C4-2B (cell line): ENCODE results near the gene BMPR1B.

Experiments
- H3K27ac ChIP-seq: fragments of 450-650 bp; 2 replicates; pipeline ENCODE4 v1.5.1; 2017
- CTCF ChIP-seq: fragments of 450-650 bp; conservative IDR thresholded peaks from 2 replicates; pipeline ENCODE4 v1.5.1; 2017; ENCODE audit warnings: mild to moderate bottlenecking
- ZFX ChIP-seq: fragments of 450-650 bp; IDR thresholded peaks from 2 replicates; pipeline ENCODE4 v1.6.1; 2017

The BMPR1B gene

GRCh38 chr4:94856030-94856429 lies 98.3 kb downstream of the BMPR1B start:
- TF ChIP-seq CTCF (no peak), ZFX (no peak)
- H3K27ac ChIP-seq: no peak overlapping the region

- TF ChIP-seq CTCF (no peak), ZFX (no peak)
Measured at GRCh38 chr4:94870146-94870545, 112.4 kb downstream of the BMPR1B start.

GRCh38 chr4:94871644-94872305 lies 114.0 kb downstream of the BMPR1B start:
- TF ChIP-seq ZFX (no peak), CTCF (no peak)
- H3K27ac ChIP-seq: no peak overlapping the region

More at GRCh38 chr4:94870146-94870545, 112.4 kb downstream of the BMPR1B start:
- no peak overlapping the region for H3K27ac ChIP-seq

- TF ChIP-seq ZFX: no peak
- no peak for TF ChIP-seq CTCF
Measured at GRCh38 chr4:94877973-94878372, 120.2 kb downstream of the BMPR1B start.

GRCh38 chr4:94880956-94881355 lies 123.2 kb downstream of the BMPR1B start:
- H3K27ac ChIP-seq: no peak overlapping the region
- TF ChIP-seq CTCF: no peak
- TF ChIP-seq ZFX: no peak

More at GRCh38 chr4:94877973-94878372, 120.2 kb downstream of the BMPR1B start:
- H3K27ac ChIP-seq: no peak overlapping the region

- no peak for TF ChIP-seq CTCF
- TF ChIP-seq ZFX: no peak
- no peak overlapping the region for H3K27ac ChIP-seq
Measured at GRCh38 chr4:94882756-94883155, 125.0 kb downstream of the BMPR1B start.

GRCh38 chr4:94887027-94887426 lies 129.3 kb downstream of the BMPR1B start:
- no peak overlapping the region for H3K27ac ChIP-seq
- TF ChIP-seq CTCF (no peak), ZFX (no peak)
